CD4-positive, alpha-beta T cell treated with Interleukin-10 for 1 hour (primary cell): ENCODE data around the gene DARS2.

Experiments used
- DNase-seq: peaks from one replicate; pipeline ENCODE4 v3.0.0-alpha.2; 2020

DARS2 gene

GRCh38 chr1:173888749-173889148 is 64.3 kb downstream of the DARS2 start:
- DNase-seq: no peak

- no peak for DNase-seq
Observed at GRCh38 chr1:173889885-173890284, 65.4 kb downstream of the DARS2 start.

GRCh38 chr1:173893611-173894010 is 69.1 kb downstream of the DARS2 start:
- DNase-seq: no peak

- no peak for DNase-seq
Observed at GRCh38 chr1:173894189-173894588, 69.7 kb downstream of the DARS2 start.

- DNase-seq: no peak
Observed at GRCh38 chr1:173900427-173900826, 76.0 kb downstream of the DARS2 start.

- no peak for DNase-seq
Observed at GRCh38 chr1:173900992-173901391, 76.5 kb downstream of the DARS2 start.

- no peak for DNase-seq
Observed at GRCh38 chr1:173903827-173904531, 79.5 kb downstream of the DARS2 start.
